ENCODE data around the gene NPLOC4.

DNA sequence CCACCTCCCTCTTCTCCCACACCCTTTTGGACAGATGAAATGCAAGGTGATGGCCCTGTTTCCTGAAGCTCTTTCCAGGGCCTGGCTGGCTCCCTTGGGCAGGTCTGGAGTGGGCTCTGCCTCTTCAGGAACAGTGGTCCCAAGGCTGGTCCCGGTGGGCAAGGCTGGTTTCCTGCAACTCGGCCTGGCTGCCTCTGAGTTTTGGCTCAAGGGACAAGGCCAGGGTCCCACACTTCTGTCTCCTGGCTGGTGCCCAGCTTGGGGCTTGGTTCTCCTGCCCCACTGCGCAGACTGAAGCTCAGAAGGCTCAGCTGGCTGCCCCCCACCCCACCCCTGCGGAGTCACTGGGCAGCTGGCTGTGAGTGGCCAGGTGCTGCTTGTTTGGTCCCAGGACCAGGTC is 120.5 kb downstream of the NPLOC4 start:
- TF ChIP-seq, protein P1, sequence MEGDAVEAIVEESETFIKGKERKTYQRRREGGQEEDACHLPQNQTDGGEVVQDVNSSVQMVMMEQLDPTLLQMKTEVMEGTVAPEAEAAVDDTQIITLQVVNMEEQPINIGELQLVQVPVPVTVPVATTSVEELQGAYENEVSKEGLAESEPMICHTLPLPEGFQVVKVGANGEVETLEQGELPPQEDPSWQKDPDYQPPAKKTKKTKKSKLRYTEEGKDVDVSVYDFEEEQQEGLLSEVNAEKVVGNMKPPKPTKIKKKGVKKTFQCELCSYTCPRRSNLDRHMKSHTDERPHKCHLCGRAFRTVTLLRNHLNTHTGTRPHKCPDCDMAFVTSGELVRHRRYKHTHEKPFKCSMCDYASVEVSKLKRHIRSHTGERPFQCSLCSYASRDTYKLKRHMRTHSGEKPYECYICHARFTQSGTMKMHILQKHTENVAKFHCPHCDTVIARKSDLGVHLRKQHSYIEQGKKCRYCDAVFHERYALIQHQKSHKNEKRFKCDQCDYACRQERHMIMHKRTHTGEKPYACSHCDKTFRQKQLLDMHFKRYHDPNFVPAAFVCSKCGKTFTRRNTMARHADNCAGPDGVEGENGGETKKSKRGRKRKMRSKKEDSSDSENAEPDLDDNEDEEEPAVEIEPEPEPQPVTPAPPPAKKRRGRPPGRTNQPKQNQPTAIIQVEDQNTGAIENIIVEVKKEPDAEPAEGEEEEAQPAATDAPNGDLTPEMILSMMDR (IDR thresholded peaks at IDR 0.05): no peak
- no peak for TF ChIP-seq EZH2 (IDR thresholded peaks at IDR 0.05)

All from neural progenitor cell (in vitro differentiated cells).